Retinal pigment epithelial cell (primary cell): ENCODE results near the gene FAM20C.
"Not testable (repeated sequence)": the region's sequence is repeated elsewhere in the genome, so short reads cannot be mapped to it uniquely, and the experiment has no call there.

Experiments
- DNase-seq: peaks from one replicate; pipeline ENCODE4 v3.0.0-alpha.2; 2010; ENCODE audit warnings: low read depth
- H3K4me3 ChIP-seq: 2 replicates; pipeline ENCODE4 v1.5.1; 2011; ENCODE audit warnings: mild to moderate bottlenecking, low read length, control low read depth, moderate library complexity
- TF ChIP-seq, protein P1 (sequence below): conservative IDR thresholded peaks from 2 replicates; pipeline ENCODE4 v1.5.1; 2011; ENCODE audit warnings: low read depth, low read length, control low read depth, inconsistent platforms

The FAM20C gene

DNA sequence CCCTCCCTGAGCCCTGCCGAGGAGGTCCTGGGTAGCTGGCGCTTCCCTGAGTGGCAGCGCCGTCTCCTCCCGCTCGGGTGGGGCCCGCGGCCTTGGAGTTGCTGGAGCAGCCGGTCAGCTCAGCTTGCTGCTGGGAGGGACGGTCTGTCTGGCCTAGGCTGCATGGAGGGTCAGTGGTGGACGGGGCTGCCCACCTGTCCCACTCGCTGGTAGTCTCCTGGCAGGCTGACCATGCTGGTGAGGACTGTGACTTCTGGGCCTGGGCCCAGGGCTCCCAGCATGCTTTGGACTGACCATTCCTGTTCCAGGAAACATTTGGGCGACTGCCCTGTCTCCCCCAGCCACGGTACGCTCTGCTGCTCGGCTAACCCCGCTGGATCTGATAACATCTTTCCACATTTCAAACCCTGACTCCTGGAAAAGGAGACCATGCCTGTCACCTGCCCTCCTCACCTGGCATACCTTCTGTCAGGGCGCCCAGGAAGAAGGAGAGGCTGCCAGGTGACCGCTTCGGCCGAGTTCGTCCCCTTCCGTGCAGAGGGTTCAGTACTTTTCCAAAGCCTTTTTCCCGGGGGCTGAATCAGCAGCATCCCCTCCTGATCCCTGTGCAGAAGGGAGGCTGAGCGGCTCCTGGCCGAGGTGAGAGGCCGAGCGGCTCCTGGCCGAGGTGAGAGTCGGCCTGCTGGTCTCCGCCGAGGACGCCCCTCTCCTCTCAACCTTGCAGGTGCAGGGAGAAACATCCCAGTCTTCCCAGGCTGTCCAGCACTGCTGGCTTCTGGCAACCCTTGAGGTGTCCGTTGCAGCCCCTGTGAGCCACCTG is 43.4 kb downstream of the FAM20C start:
- no peak for DNase-seq
- TF ChIP-seq, protein P1, sequence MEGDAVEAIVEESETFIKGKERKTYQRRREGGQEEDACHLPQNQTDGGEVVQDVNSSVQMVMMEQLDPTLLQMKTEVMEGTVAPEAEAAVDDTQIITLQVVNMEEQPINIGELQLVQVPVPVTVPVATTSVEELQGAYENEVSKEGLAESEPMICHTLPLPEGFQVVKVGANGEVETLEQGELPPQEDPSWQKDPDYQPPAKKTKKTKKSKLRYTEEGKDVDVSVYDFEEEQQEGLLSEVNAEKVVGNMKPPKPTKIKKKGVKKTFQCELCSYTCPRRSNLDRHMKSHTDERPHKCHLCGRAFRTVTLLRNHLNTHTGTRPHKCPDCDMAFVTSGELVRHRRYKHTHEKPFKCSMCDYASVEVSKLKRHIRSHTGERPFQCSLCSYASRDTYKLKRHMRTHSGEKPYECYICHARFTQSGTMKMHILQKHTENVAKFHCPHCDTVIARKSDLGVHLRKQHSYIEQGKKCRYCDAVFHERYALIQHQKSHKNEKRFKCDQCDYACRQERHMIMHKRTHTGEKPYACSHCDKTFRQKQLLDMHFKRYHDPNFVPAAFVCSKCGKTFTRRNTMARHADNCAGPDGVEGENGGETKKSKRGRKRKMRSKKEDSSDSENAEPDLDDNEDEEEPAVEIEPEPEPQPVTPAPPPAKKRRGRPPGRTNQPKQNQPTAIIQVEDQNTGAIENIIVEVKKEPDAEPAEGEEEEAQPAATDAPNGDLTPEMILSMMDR: no peak
- H3K4me3 ChIP-seq: no peak overlapping the region

DNA sequence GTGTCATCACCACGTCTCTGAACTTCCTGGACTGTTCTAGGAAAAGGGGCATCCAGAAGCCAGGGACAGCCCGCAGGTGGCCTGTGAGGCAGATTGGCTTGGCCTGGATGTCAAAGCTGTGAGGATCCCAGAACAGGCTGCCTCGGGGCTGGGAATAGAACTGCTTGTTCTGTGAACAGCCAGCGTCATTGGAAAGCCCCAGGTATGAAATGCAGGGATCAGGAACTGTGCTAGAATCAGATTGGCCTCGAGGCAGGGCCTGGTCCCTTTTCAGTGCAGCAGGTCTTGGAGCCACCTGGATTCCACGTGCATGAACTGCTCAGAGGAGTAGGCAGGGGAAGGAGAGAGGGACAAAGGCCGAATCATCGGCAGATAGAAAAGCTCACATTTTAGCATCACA is 44.6 kb downstream of the FAM20C start:
- no peak for DNase-seq
- no peak overlapping the region for H3K4me3 ChIP-seq
- TF ChIP-seq, protein P1: no peak

DNA sequence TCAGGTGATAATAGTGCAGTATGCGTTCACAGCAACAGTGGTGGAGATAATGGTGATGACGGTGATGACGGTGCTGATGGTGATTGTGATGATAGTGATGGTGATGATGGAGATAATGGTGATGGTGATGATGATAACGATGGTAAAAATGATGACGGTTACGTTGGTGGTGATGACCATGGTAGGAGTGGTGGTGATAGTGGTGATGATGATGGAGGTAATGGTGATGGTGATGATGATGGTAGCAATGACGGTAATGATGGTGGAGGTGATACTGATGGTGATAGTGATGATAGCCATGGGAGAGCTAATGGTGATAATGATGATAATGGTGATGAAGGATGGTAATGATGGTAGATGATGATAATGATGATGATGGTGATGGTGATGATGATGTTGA is 45.0 kb downstream of the FAM20C start:
- H3K4me3 ChIP-seq: no peak overlapping the region
- TF ChIP-seq, protein P1: no peak

DNA sequence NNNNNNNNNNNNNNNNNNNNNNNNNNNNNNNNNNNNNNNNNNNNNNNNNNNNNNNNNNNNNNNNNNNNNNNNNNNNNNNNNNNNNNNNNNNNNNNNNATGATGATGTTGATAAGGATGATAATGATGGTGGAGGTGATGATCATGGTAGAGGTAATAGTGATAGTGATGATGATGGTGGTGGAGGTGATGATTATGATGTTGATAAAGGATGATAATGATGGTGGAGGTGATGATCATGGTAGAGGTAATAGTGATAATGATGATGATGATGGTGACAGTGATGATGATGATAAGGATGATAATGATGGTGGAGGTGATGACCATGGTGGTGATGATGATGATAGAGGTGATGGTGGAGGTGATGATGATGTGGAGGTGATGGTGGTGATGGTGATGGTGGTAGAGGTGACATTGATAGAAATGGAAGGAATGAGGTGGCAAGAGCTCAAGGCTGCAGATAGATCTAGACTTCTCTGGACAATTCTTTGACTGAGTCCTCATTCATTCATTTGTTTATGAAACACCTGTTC is 47.8 kb downstream of the FAM20C start:
- TF ChIP-seq, protein P1: no peak
- H3K4me3 ChIP-seq: no peak overlapping the region
- no peak for DNase-seq

More for the DNA sequence above, 45.0 kb downstream of the FAM20C start:
- no peak for DNase-seq

DNA sequence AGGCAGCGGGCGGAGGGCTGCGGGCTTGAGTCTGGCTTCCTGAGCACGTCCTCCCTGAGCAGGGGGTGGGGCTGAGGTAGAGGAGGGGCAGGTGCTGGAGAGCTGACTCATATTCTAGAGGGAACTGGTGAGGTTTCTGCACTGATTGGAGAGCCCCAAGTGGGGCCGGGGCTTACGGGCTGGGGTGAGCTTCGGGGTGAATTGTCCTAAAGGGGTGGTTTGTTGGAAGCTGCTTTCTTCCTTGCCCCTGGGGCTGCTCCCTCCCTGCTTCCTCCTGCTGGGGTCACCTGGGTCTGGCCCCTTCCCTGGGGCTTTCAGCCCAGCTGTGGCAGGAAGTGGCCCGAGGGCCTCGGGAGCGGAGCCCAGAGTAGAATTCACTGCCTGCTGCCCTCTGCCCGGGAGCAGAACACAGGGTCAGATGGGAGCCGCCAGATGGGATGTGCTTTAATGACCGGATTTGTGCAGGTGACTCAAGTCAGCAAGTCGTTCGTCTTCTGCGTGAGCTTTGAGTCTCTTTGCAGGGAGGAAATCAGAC is 48.6 kb downstream of the FAM20C start:
- DNase-seq: no peak
- TF ChIP-seq, protein P1: no peak
- no peak overlapping the region for H3K4me3 ChIP-seq

DNA sequence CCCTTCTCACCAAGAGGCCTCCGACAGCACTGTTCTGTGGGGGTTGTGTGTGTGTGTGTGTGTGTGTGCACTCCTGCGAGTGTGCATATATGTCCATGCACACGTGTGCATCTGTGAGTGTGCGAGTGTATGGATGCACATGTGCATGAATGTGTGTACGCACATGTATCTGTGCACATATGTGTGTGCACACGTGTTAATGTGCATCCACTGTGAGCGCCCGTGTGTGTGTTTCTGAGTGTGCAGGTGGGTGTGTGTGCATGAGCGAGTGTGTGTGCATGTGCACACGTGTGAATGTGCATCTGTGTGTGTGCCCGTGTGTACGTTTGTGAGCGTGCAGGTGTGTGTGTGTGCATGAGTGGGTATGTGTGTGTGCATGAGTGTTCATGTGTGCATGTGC is 49.1 kb downstream of the FAM20C start:
- DNase-seq: no peak
- TF ChIP-seq, protein P1: no peak
- no peak overlapping the region for H3K4me3 ChIP-seq

DNA sequence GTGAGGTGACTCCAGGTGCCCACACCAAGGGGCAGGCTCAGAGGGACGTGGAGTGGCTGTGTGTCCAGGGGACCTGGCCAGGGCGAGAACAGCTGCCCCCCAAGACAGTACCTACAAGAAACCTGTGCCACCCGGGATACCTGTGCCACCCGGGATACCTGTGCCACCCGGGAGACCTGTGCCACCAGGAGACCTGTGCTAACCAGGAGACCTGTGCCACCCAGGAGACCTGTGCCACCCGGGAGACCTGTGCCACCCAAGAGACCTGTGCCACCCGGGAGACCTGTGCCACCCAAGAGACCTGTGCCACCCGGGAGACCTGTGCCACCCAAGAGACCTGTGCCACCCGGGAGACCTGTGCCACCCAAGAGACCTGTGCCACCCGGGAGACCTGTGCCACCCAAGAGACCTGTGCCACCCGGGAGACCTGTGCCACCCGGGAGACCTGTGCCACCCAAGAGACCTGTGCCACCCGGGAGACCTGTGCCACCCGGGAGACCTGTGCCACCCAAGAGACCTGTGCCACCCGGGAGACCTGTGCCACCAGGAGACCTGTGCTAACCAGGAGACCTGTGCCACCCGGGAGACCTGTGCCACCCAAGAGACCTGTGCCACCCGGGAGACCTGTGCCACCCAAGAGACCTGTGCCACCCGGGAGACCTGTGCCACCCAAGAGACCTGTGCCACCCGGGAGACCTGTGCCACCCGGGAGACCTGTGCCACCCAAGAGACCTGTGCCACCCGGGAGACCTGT is 50.6 kb downstream of the FAM20C start:
- H3K4me3 ChIP-seq, DNase-seq: not testable (repeated sequence)

DNA sequence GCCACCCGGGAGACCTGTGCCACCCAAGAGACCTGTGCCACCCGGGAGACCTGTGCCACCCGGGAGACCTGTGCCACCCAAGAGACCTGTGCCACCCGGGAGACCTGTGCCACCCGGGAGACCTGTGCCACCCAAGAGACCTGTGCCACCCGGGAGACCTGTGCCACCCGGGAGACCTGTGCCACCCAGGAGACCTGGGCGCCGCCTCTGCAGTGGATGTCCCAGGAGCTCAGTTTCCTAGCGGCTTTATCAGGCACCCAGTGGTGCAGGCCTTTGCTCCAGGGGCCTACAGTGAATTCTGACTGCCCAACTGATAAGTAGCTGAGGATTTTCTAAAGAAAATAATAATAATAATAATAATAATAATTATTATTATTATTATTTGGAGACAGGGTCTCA is 51.2 kb downstream of the FAM20C start:
- H3K4me3 ChIP-seq, DNase-seq: not testable (repeated sequence)
